Body of pancreas (tissue), 4 donors: ENCODE results near the gene MEP1A. TPM values are rescaled to one million over a fixed set of nuclear protein-coding genes. Genes with fewer than 3 reads are reported as not detected.

Source experiments
- ATAC-seq: fragments of 150-250 bp; one replicate; pipeline ENCODE4 v1.9.1; 2016
- DNase-seq, 4 donors: peaks; one replicate each; pipeline ENCODE4 v3.0.0-alpha.2; 2019
- H3K27ac ChIP-seq, 4 donors: fragments of 200-600 bp; sonication (generic); 1 replicate in 3 of 4; 2 replicates in 1 of 4; pipeline versions ENCODE4 v1.5.1 to v1.6.1; 2016 to 2019; ENCODE audit warnings: mild to moderate bottlenecking in 1 of 4, mixed read lengths in 1 of 4, moderate library complexity in 1 of 4
- H3K27me3 ChIP-seq, 2 donors: fragments of 200-600 bp; sonication (generic); one replicate each; pipeline ENCODE4 v1.6.0; 2016; ENCODE audit warnings: mild to moderate bottlenecking in 1 of 2
- H3K36me3 ChIP-seq, 2 donors: fragments of 200-600 bp; sonication (generic); replicated peaks in 1 of 2; 2 replicates each; pipeline ENCODE4 v1.5.1; 2016; ENCODE audit warnings: low read depth in 2 of 2; ENCODE audit not compliant: insufficient read depth in 1 of 2
- H3K4me1 ChIP-seq: fragments of 200-600 bp; sonication (generic); one replicate; pipeline ENCODE4 v1.6.0; 2016
- H3K4me3 ChIP-seq, 2 donors: fragments of 200-600 bp; sonication (generic); 1 replicate in 1 of 2; 2 replicates in 1 of 2; pipeline ENCODE4 v1.5.1; 2016 to 2019
- H3K9me3 ChIP-seq, 3 donors: fragments of 200-600 bp; sonication (generic); 1 replicate in 2 of 3; 2 replicates in 1 of 3; pipeline ENCODE4 v1.5.1; 2016
- CTCF ChIP-seq, 7 experiments: fragments of 450-650 bp in 4 of 7; fragments of 200-600 bp in 3 of 7; sonication (generic) in 3 of 7; IDR thresholded peaks; one replicate each; pipeline ENCODE4 v1.5.1; 2016 to 2019; ENCODE audit warnings: antibody characterized with exemption in 7 of 7
- POLR2A ChIP-seq, 3 donors: fragments of 450-650 bp; IDR thresholded peaks; one replicate each; pipeline ENCODE4 v1.6.1; 2016; ENCODE audit warnings: antibody characterized with exemption in 3 of 3, mild to moderate bottlenecking in 2 of 3
- WGBS, 2 donors: methylation state at CpG; one replicate each; pipeline ENCODE4 v1.1.5; 2017; 5-methylcytosine and 5-hydroxymethylcytosine counted together
- intact Hi-C: fragments of 100-400 bp; cut with DNase I; formaldehyde crosslinking; loops from one replicate; pipeline ENCODE4 v1.15.1; 2023
- total RNA-seq, 2 donors: library from RNA; depleted of rRNA; stranded (reverse); fragments of >200 nt; gene quantifications; one replicate each; pipeline ENCODE4 v1.1.0, GENCODE V29; 2016

The MEP1A gene
- total RNA-seq, 2 donors from 2014 or later = not detected

GRCh38 chr6:46808806-46809205 lies 15.6 kb downstream of the MEP1A start:
- no peak for TF ChIP-seq CTCF (IDR thresholded peaks at IDR 0.05)
- TF ChIP-seq POLR2A (IDR thresholded peaks at IDR 0.05) = no peak
- Histone ChIP-seq H3K36me3 (no peaks in the 10 kb centered on the region), H3K4me3 (no peak overlapping the region), H3K9me3 (no peaks in the 10 kb centered on the region), H3K27ac (no peak overlapping the region), H3K27me3 (no peaks in the 10 kb centered on the region), H3K4me1 (no peaks in the 10 kb centered on the region)
- 63 to 86% methylated on average over 1 of the region's 1 CpG for WGBS, 2 donors
- ATAC-seq (no peak), DNase-seq (no peak)
- intact Hi-C loops = no loop called here

- H3K9me3 ChIP-seq = no peaks in the 10 kb centered on the region
- intact Hi-C loops = no loop called here
- ATAC-seq = no peak
- WGBS, 2 donors = 60 to 81% methylated on average over 4 of the region's 4 CpGs
- H3K4me1 ChIP-seq = no peaks in the 10 kb centered on the region
- no peak overlapping the region for H3K4me3 ChIP-seq
- H3K36me3 ChIP-seq = no peaks in the 10 kb centered on the region
- no peaks in the 10 kb centered on the region for H3K27me3 ChIP-seq
- no peak overlapping the region for H3K27ac ChIP-seq
- TF ChIP-seq CTCF (IDR thresholded peaks at IDR 0.05) = no peak
- no peak for TF ChIP-seq POLR2A (IDR thresholded peaks at IDR 0.05)
- DNase-seq = no peak
Measured at GRCh38 chr6:46815130-46815529, 21.9 kb downstream of the MEP1A start.

GRCh38 chr6:46816626-46817025 lies 23.4 kb downstream of the MEP1A start:
- no peaks in the 10 kb centered on the region for H3K27me3 ChIP-seq
- 100% methylated on average over 1 of the region's 1 CpG for WGBS, 2 donors
- ATAC-seq (no peak), DNase-seq (no peak)
- no peak overlapping the region for H3K27ac ChIP-seq
- intact Hi-C loops = no loop called here
- H3K4me1 ChIP-seq = no peaks in the 10 kb centered on the region
- H3K9me3 ChIP-seq = no peaks in the 10 kb centered on the region
- H3K4me3 ChIP-seq = no peak overlapping the region
- no peaks in the 10 kb centered on the region for H3K36me3 ChIP-seq
- TF ChIP-seq CTCF (IDR thresholded peaks at IDR 0.05) = no peak
- TF ChIP-seq POLR2A (IDR thresholded peaks at IDR 0.05) = no peak

- TF ChIP-seq POLR2A (IDR thresholded peaks at IDR 0.05) = no peak
- no peak for TF ChIP-seq CTCF (IDR thresholded peaks at IDR 0.05)
- Histone ChIP-seq H3K27ac (no peak overlapping the region), H3K4me3 (no peak overlapping the region), H3K4me1 (no peaks in the 10 kb centered on the region), H3K27me3 (no peaks in the 10 kb centered on the region), H3K9me3 (no peaks in the 10 kb centered on the region), H3K36me3 (no peaks in the 10 kb centered on the region)
- DNase-seq = no peak
- intact Hi-C loops = no loop called here
- WGBS, 2 donors = 89 to 90% methylated on average over 7 of the region's 7 CpGs
- ATAC-seq = no peak
Measured at GRCh38 chr6:46819561-46819960, 26.4 kb downstream of the MEP1A start.

- no peaks in the 10 kb centered on the region for H3K9me3 ChIP-seq
- no peak overlapping the region for H3K4me3 ChIP-seq
- no peaks in the 10 kb centered on the region for H3K4me1 ChIP-seq
- ATAC-seq (no peak), DNase-seq (no peak)
- WGBS, 2 donors = 31 to 35% methylated on average over 4 of the region's 4 CpGs
- intact Hi-C loops = no loop called here
- no peaks in the 10 kb centered on the region for H3K27me3 ChIP-seq
- H3K36me3 ChIP-seq = no peaks in the 10 kb centered on the region
- TF ChIP-seq POLR2A (IDR thresholded peaks at IDR 0.05) (no peak), CTCF (IDR thresholded peaks at IDR 0.05) (no peak)
- H3K27ac ChIP-seq = no peak overlapping the region
Measured at GRCh38 chr6:46821458-46821881, 28.3 kb downstream of the MEP1A start.
